HG03139 (cell line): ENCODE measurements around the gene CRLF2.
"Not testable (repeated sequence)": the region's sequence is repeated elsewhere in the genome, so short reads cannot be mapped to it uniquely, and the experiment has no call there.

ENCODE experiments used
- ATAC-seq: cut with Tn5 transposase; IDR thresholded peaks from one replicate; pipeline ENCODE4 v1.9.1; 2021; ENCODE audit not compliant: unreplicated experiment

CRLF2 gene

DNA sequence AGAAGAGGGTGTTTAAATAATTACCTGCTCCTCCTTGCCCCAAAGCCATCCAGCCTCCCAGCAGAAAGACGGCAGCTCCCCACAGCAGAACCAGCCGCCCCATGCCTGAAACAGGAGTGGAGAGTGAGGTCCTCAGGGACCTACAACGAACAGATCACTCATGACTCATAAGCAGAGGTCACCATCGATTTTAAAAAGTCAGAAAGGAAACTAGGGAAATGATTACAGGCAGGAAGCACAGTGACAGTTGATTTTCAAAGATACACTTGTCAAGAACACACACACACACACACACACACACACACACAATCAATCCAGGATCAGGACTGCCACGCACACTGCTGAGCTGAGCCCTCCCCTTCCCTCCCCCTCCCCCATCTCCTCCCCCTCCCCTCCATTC, at the start of gene CRLF2:
TSS of gene CRLF2 (minus strand) at position 118 of the 400 bp plus-strand sequence. CDS start at position 103, 15 bp downstream.
- ATAC-seq, result peak; percentile 60

GRCh38 chrX:1261771-1262170, 49.3 kb upstream of the CRLF2 start:
- ATAC-seq, result not testable (repeated sequence)

GRCh38 chrX:1261285-1261684, 48.8 kb upstream of the CRLF2 start:
- no peak for ATAC-seq

DNA sequence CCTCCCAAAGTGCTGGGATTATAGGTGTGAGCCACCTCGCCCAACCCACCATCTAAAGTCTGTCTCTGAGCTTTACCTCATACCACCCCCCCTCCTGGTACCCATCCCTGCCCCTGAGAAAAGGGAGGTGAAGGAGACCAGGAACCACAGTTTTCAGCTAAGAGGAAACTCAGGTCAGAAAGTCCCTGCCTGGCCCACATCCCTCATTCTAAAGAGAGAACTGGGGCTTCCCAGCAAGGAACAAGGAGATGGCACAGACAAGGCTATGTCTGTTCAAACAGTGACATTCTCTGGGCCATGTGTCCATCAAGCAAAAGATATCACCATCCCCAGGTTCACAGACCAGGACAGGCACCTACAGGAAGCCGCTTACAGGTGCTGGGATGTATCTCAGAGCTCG, 40.4 kb upstream of the CRLF2 start:
- no peak for ATAC-seq

DNA sequence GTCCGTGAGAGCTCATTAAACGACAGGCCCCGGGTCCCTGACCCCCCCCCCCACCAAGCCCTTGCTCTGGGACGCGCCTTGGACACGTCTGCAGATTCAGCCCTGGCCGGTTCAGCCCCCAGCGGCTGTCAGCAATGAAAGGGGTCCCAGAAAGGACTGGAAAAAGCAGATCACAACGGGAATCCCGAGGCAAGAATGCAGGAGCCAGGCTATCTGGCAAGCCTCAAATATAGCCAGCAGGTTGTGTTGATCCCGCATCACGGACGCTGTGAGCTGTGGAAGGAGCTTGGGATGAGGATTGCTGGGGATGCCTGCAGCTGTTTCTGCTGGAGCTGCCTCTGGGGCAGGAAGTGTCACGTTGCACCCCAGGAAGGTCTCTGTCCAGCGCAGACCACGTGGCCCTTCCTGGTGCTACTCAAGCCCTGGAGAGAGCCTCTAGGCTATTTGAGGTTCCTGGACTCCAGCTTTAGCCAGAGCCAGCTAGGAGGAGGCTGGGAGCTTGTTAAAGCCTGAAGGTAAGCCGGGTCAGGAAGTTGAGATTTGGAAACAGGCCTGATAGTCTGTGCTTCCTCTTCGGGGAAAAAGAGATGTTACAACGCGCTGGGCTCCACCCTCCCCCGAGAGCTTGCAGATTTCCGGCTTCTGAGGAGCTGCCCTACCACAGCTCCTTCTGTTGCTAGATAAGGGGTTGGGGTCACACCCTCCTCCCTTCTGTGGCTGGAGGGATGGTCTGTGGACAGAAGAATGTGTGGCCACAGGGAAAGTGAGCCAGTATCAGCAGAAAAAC, 36.8 kb upstream of the CRLF2 start:
- ATAC-seq, result peak; percentile 65

GRCh38 chrX:1248331-1249061, 36.0 kb upstream of the CRLF2 start:
- ATAC-seq, result no peak

- ATAC-seq, result no peak
These were observed 34.4 kb upstream of the CRLF2 start for GRCh38 chrX:1246816-1247215.

DNA sequence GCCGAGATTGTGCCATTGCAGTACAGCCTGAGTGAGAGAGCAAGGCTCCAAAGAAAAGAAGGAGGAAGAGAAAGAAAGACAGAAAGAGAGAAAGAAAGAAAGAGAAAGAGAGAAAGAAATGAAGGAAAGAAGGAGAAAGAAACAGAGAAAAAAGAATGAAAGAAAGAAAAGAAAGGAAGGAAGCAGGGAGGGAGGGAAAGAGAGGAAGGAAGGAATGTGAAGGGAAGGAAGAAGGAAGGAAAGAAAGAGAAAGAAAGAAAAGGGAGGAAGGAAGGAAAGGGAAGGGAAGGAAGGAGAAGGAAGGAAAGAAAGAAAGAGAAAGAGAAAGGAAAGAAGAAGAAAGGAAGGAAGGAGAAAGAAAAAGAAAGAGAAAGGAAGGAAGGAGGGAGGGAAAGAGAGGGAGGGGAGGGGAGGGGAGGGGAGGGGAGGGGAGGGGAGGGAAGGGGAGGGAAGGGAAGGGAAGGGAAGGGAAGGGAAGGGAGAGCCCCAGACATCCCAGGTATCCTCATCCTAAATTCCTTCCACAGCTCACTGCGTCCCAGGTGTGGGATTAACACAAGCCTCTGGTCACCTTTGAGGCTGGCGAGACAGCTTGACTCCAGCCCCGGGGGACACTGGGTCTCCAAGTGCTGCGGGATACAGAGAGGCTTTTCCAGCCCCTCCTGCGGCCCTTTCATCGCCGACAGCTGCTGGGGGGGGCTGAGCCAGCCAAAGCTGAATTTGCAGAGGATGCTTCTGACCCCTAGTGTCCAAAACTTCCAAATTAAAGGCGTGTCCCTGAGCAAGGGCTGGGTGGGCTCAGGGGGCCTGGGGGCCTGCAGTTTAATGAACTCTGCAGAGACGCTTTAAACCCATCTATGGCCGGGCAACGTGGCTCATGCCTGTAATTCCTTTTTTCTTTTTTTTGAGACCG, 32.0 kb upstream of the CRLF2 start:
- ATAC-seq, result no peak

GRCh38 chrX:1242891-1243402, 30.5 kb upstream of the CRLF2 start:
- ATAC-seq, result no peak

- ATAC-seq, result not testable (repeated sequence)
These were observed 28.1 kb upstream of the CRLF2 start for GRCh38 chrX:1240551-1240950.

GRCh38 chrX:1239681-1240142, 27.3 kb upstream of the CRLF2 start:
- ATAC-seq, result no peak

- no peak for ATAC-seq
These were observed 19.5 kb upstream of the CRLF2 start for GRCh38 chrX:1231850-1232465.

DNA sequence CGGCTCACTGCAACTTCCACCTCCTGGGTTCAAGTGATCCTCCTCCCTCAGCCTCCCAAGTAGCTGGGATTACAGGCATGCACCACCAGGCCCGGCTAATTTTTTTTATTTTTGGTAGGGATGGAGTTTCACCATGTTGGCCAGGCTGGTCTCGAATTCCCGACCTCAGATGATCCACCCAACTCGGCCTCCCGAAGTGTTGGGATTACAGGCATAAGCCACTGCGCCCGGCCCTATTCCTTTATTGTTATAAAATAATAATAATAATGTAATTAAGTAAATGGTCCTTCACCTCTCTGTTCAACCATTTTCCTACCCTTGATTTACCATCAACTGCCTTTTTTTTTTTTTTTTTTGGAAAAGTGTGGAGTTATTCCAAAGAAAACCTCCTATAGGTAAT, 15.7 kb upstream of the CRLF2 start:
- not testable (repeated sequence) for ATAC-seq

- no peak for ATAC-seq
These were observed 13.8 kb upstream of the CRLF2 start for GRCh38 chrX:1226249-1226648.

GRCh38 chrX:1224954-1225353, 12.5 kb upstream of the CRLF2 start:
- no peak for ATAC-seq

- no peak for ATAC-seq
These were observed 10.8 kb upstream of the CRLF2 start for GRCh38 chrX:1223242-1223600.

GRCh38 chrX:1222531-1223241, 10.2 kb upstream of the CRLF2 start:
- ATAC-seq, result no peak

GRCh38 chrX:1221296-1221845, 8.9 kb upstream of the CRLF2 start:
- no peak for ATAC-seq

GRCh38 chrX:1218286-1218685, 5.8 kb upstream of the CRLF2 start:
- ATAC-seq, result no peak
